HCT116 (cell line): ENCODE data around the gene CES4A.

Experiments used
- CEBPB ChIP-seq: IDR thresholded peaks from 2 replicates; pipeline ENCODE4 v1.6.1; 2012; ENCODE audit warnings: low read depth
- CTCF ChIP-seq, 3 experiments: fragments of 200-600 bp in 1 of 3; sonication (generic) in 1 of 3; IDR thresholded peaks in 2 of 3; conservative IDR thresholded peaks in 1 of 3; 2 replicates each; pipeline ENCODE4 v1.5.1; 2012 to 2017; ENCODE audit warnings: low read depth in 2 of 3, low read length in 2 of 3, antibody characterized with exemption in 1 of 3, borderline replicate concordance in 1 of 3, control low read depth in 1 of 3, mild to moderate bottlenecking in 1 of 3, mixed read lengths in 1 of 3, mixed run types in 1 of 3, moderate library complexity in 1 of 3; ENCODE audit not compliant: insufficient read depth in 1 of 3
- ZNF274 ChIP-seq: fragments of 200-500 bp; sonication (Bioruptor generic); IDR thresholded peaks from 2 replicates; pipeline ENCODE4 v1.6.1; 2014; ENCODE audit warnings: mild to moderate bottlenecking, low read depth, low read length, inconsistent platforms

DNA sequence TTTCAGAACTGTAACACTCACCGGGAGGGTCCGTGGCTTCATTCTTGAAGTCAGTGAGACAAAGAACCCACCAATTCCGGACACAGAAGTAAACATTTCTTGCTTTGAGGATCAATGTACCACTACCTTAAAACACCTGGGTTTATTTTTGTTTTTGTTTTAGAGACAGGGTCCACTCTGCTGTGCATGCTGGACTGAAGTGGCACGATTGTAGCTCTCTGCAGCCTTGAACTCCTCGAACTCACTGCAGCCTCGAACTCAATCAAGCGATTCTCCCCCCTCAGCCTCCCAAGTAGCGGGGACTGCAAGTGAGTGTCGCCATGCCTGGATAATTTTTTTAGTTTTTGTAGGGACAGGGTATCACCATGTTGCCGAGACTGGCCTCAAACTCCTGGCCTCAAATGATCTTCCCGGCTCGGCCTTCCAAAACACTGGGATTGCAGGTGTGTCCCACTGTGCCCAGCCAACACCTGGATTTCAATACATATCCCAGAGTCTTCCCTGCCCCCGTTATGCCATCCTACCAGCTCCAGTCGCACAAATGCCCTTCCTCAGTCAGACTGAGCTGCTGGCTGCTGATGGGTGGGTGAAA is 13.0 kb upstream of the CES4A start:
- no peak for TF ChIP-seq CTCF (IDR thresholded peaks at IDR 0.05 in 2 of 3, conservative IDR thresholded peaks at IDR 0.05 in 1 of 3; ENCODE audit: borderline replicate concordance in 1 of 3, insufficient read depth in 1 of 3, low read depth in 2 of 3, low read length in 2 of 3)
- no peak for TF ChIP-seq CEBPB
- TF ChIP-seq ZNF274: no peak
